Dermis lymphatic vessel endothelial cell (primary cell): ENCODE data around the gene ECHDC1. TPM values are rescaled to one million over a fixed set of nuclear protein-coding genes. Genes with fewer than 3 reads are reported as not detected.

Experiments used
- total RNA-seq: library from RNA; depleted of rRNA; stranded (reverse); fragments of >200 nt; gene quantifications from 2 replicates; pipeline ENCODE4 v1.2.1, GENCODE V29; 2014

Gene ECHDC1, protein sequence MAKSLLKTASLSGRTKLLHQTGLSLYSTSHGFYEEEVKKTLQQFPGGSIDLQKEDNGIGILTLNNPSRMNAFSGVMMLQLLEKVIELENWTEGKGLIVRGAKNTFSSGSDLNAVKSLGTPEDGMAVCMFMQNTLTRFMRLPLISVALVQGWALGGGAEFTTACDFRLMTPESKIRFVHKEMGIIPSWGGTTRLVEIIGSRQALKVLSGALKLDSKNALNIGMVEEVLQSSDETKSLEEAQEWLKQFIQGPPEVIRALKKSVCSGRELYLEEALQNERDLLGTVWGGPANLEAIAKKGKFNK
- 45.0 and 69.5 TPM in 2 replicates for total RNA-seq

DNA sequence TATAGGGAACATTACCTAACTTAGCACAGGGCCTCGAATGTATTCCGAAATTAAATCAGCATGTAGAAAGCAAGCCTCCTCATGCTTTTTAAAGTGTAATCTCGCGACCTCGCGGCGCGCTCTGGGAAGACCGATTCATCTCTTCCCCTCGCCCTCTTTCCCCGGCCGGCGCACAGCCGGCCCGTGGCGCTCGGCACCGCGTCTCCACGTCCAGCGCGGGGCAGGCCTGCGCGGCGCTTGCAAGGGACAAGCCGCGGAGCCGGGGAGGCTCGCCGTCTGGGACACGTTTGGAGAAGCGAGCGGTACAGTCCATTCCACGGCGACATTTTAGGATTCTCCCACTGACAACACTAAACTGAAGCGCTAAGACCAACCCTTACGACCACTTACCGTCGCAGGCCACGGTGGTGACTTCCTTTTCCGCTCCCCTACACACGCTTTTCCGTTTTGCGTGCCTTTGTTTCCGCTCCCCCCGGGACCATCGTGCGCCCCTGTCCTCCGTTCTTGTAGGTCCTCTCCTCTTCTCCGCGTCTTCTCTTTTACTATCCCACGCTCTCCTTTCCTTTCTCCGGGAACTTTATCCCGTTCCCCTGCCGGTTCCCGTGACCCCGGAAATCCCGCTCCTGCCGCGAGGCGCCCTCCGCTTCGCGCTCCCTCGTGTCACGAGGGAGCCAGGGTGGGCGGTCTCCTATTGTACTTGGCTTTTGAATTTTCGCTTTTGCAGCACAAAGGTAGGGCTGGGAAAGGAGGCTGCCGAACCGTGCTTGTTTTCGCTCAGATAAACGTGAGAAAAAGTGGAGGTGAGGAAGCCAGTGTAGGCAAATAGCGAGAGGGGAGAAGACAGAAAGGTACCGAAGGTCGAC is at the start of gene ECHDC1:
TSS of gene ECHDC1 (minus strand) at position 664 of the 863 bp plus-strand sequence. CDS start 12,581 bp downstream, outside the sequence.

DNA sequence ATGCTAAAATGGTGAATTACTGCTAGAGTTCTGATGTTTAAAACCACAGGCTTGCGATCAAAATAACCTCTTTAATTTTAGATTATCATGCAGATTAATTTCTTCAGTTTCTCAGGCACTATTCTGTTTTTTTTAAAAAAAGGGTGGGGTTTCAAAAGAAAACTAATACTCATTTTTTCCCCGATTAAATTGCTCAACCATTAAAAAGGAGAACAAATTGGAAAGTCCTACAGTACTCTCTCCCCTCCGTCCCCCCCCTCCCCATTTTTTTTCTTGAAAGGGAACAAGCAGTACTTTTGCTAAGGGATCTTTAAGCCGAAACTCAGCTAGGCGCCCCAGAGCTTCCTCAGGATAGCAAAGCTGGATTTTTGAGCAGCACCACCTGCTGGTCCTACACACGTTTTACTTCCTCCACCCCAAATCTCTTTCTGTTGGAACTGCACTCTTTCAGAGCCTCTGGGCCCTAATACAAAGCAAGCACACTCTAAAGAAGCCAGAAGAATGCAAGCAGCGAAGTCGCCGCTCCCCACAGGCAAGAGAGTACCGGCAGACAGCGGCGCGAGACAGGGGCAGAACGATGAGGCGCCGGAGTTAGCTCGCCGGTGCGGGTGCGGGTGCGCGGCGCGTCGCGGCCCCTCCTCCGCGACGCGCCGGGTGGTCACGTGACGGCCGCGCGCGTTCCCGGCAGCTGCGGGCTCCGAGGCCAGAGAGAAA is 77.1 kb downstream of the ECHDC1 start, which contains the start of gene RNF146:
TSS of gene RNF146 (plus strand) at position 687 of the 714 bp plus-strand sequence. CDS start 13,475 bp downstream, outside the sequence.

Other genes starting within 250 kb of the ECHDC1 start
- gene RSPO3, start 224.9 kb downstream of the ECHDC1 start, total RNA-seq = not detected in 2 replicates
- gene RNF146, start 76.7 kb downstream of the ECHDC1 start, total RNA-seq = 36.0 and 47.8 TPM in 2 replicates
- gene KIAA0408, start 115.8 kb upstream of the ECHDC1 start, total RNA-seq = not detected in 2 replicates
- 0.11 TPM in 1 of 2 replicates, not detected in the other for gene C6orf58, start 233.6 kb upstream of the ECHDC1 start, total RNA-seq